Motor neuron (in vitro differentiated cells): Measurements from ENCODE around the gene TRIM8. TPM values are rescaled to one million over a fixed set of nuclear protein-coding genes. Genes with fewer than 3 reads are reported as not detected.
"Not testable (repeated sequence)": the region's sequence is repeated elsewhere in the genome, so short reads cannot be mapped to it uniquely, and the experiment has no call there.

Experiments used
- ATAC-seq, 8 experiments: fragments of 200-7000 bp; cut with Tn5 transposase; replicated peaks in 6 of 8; 2 replicates each; pipeline ENCODE4 v1.8.0; 2021; ENCODE audit warnings: mild to moderate bottlenecking in 8 of 8, moderate library complexity in 8 of 8
- H3K27ac ChIP-seq, 2 donors: fragments of 250-450 bp; sonication (Bioruptor Pico); 2 replicates each; pipeline ENCODE4 v1.9.0; 2021; ENCODE audit warnings: antibody characterized with exemption in 2 of 2, mild to moderate bottlenecking in 2 of 2, moderate library complexity in 1 of 2
- H3K4me1 ChIP-seq, 2 donors: fragments of 250-450 bp; sonication (Bioruptor Pico); replicated peaks in 1 of 2; 2 replicates each; pipeline ENCODE4 v1.6.1; 2021; ENCODE audit warnings: antibody characterized with exemption in 2 of 2, mild to moderate bottlenecking in 2 of 2, moderate library complexity in 1 of 2
- H3K4me3 ChIP-seq, 5 donors: fragments of 250-450 bp; sonication (Bioruptor Pico); 2 replicates each; pipeline ENCODE4 v1.9.0; 2021; ENCODE audit warnings: antibody characterized with exemption in 5 of 5, mild to moderate bottlenecking in 5 of 5, moderate library complexity in 4 of 5
- WGBS, 10 experiments: fragments of 450-650 bp; shearing (Covaris generic); methylation state at CpG; one replicate each; pipeline ENCODE4 v1.0.0; 2022; 5-methylcytosine and 5-hydroxymethylcytosine counted together
- in situ Hi-C, 9 experiments: fragments of 400-800 bp; cut with MboI; loops; one replicate each; pipeline ENCODE4 v1.15.0; 2021; ENCODE audit warnings: low sequenced_read_pairs in 9 of 9, low pct_unique_long_range_greater_than_20kb in 2 of 9; ENCODE audit not compliant: unreplicated experiment in 9 of 9
- total RNA-seq, 8 experiments: library from RNA; unstranded; fragments of 300-600 nt; gene quantifications; 2 replicates each; pipeline versions ENCODE4 v1.2.3 to v1.2.4, GENCODE V29; 2022

The TRIM8 gene
- total RNA-seq, 8 experiments from 2014 or later: 42.5 to 84.5 (median 68.6) TPM

- Histone ChIP-seq H3K27ac (no peak overlapping the region), H3K4me1 (peaks cover 0 to 3% of the 10 kb centered on the region in 2 donors), H3K4me3 (no peak overlapping the region)
- in situ Hi-C loops: no loop called here
- 16 to 90% (median 62%) methylated on average over 1 to 7 of the region's 8 CpGs for WGBS, 10 experiments
- ATAC-seq: peak in 6 of 8 experiments; percentile 27 to 83 (median 53)
Measured at GRCh38 chr10:102691285-102692066, 47.2 kb downstream of the TRIM8 start.

- H3K4me1 ChIP-seq, H3K27ac ChIP-seq, ATAC-seq, H3K4me3 ChIP-seq, in situ Hi-C loops: not testable (repeated sequence)
- WGBS, 10 experiments: 91 to 100% (median 97%) methylated on average over 2 to 10 of the region's 10 CpGs
Measured at GRCh38 chr10:102695401-102695800, 51.1 kb downstream of the TRIM8 start.

GRCh38 chr10:102696736-102697135 lies 52.5 kb downstream of the TRIM8 start:
- Histone ChIP-seq H3K4me1 (no peaks in the 10 kb centered on the region), H3K27ac (no peak overlapping the region), H3K4me3 (no peak overlapping the region)
- ATAC-seq: no peak
- in situ Hi-C loops: no loop called here
- WGBS, 10 experiments: 96 to 100% (median 100%) methylated on average over 1 to 3 of the region's 3 CpGs; no CpG with 5 or more reads in 4 of the 10 experiments

- WGBS, 10 experiments: 14 to 100% (median 86%) methylated on average over 1 to 2 of the region's 2 CpGs; no CpG with 5 or more reads in 1 of the 10 experiments
- ATAC-seq: peak in 2 of 8 experiments; percentile 54 to 55
- in situ Hi-C loops: no loop called here
- no peak overlapping the region for H3K4me3 ChIP-seq
- no peaks in the 10 kb centered on the region for H3K4me1 ChIP-seq
- H3K27ac ChIP-seq: no peak overlapping the region
Measured at GRCh38 chr10:102698894-102699293, 54.6 kb downstream of the TRIM8 start.

GRCh38 chr10:102701272-102701671 lies 57.0 kb downstream of the TRIM8 start:
- no peak overlapping the region for H3K4me3 ChIP-seq
- ATAC-seq: no peak
- 73 to 100% (median 96%) methylated on average over 1 to 3 of the region's 3 CpGs; no CpG with 5 or more reads in 1 of the 10 experiments for WGBS, 10 experiments
- no peaks in the 10 kb centered on the region for H3K4me1 ChIP-seq
- in situ Hi-C loops: no loop called here
- H3K27ac ChIP-seq: no peak overlapping the region

GRCh38 chr10:102701796-102702195 lies 57.5 kb downstream of the TRIM8 start:
- Histone ChIP-seq H3K4me1 (no peaks in the 10 kb centered on the region), H3K27ac (no peak overlapping the region), H3K4me3 (no peak overlapping the region)
- no peak for ATAC-seq
- WGBS, 10 experiments: 100% methylated on average over 1 to 3 of the region's 3 CpGs; no CpG with 5 or more reads in 6 of the 10 experiments
- in situ Hi-C loops: no loop called here

- ATAC-seq: no peak
- Histone ChIP-seq H3K4me3 (no peak overlapping the region), H3K27ac (no peak overlapping the region), H3K4me1 (no peaks in the 10 kb centered on the region)
- in situ Hi-C loops: no loop called here
- 60 to 100% (median 90%) methylated on average over 1 to 2 of the region's 2 CpGs for WGBS, 10 experiments
Measured at GRCh38 chr10:102702742-102703141, 58.5 kb downstream of the TRIM8 start.

GRCh38 chr10:102704915-102705314 lies 60.6 kb downstream of the TRIM8 start:
- ATAC-seq: no peak
- in situ Hi-C loops: no loop called here
- Histone ChIP-seq H3K4me1 (peaks cover 0 to 2% of the 10 kb centered on the region in 2 donors), H3K4me3 (no peak overlapping the region), H3K27ac (no peak overlapping the region)
- 18 to 94% (median 80%) methylated on average over 1 to 6 of the region's 6 CpGs; no CpG with 5 or more reads in 3 of the 10 experiments for WGBS, 10 experiments

- in situ Hi-C loops: no loop called here
- H3K4me3 ChIP-seq: no peak overlapping the region
- 55 to 100% (median 90%) methylated on average over 1 to 2 of the region's 2 CpGs; no CpG with 5 or more reads in 1 of the 10 experiments for WGBS, 10 experiments
Measured at GRCh38 chr10:102705531-102705930, 61.3 kb downstream of the TRIM8 start.

More at GRCh38 chr10:102705531-102705930, 61.3 kb downstream of the TRIM8 start:
- Histone ChIP-seq H3K4me1 (peaks cover 0 to 2% of the 10 kb centered on the region in 2 donors), H3K27ac (no peak overlapping the region)
- ATAC-seq: no peak

Other genes with a start within 250 kb of the TRIM8 start
- 10 to 100 TPM in 5 of 8 experiments, 1 to 10 TPM in 3; 5.2 to 38.8 (median 11.8) TPM for gene NFKB2, start 248.8 kb upstream of the TRIM8 start, total RNA-seq
- 10 to 100 TPM in 5 of 8 experiments, 1 to 10 TPM in 3; 5.9 to 55.8 (median 31.8) TPM for gene PSD, start 225.7 kb upstream of the TRIM8 start, total RNA-seq
- gene FBXL15, start 223.6 kb upstream of the TRIM8 start, total RNA-seq: 10 to 100 TPM in 4 of 8 experiments, 1 to 10 TPM in 4; 7.0 to 17.4 (median 11.6) TPM
- 10 to 100 TPM; 47.3 to 99.0 (median 71.7) TPM for gene CUEDC2, start 211.9 kb upstream of the TRIM8 start, total RNA-seq
- gene C10orf95, start 192.9 kb upstream of the TRIM8 start, total RNA-seq: 1 to 10 TPM in 2 of 8 experiments, under 1 TPM in 5, not detected in 1; 0.38 to 2.3 (median 0.87) TPM
- 100 to 1,000 TPM in 5 of 8 experiments, 10 to 100 TPM in 3; 70.4 to 138 (median 108) TPM for gene ACTR1A, start 141.8 kb upstream of the TRIM8 start, total RNA-seq
- gene SUFU, start 140.5 kb upstream of the TRIM8 start, total RNA-seq: 1 to 10 TPM; 2.9 to 9.7 (median 4.8) TPM
- gene ARL3, start 69.9 kb downstream of the TRIM8 start, total RNA-seq: 10 to 100 TPM in 5 of 8 experiments, 1 to 10 TPM in 3; 4.9 to 29.8 (median 19.4) TPM
- gene SFXN2, start 70.2 kb downstream of the TRIM8 start, total RNA-seq: 10 to 100 TPM in 2 of 8 experiments, 1 to 10 TPM in 6; 1.2 to 21.5 (median 4.9) TPM
- 10 to 100 TPM; 21.1 to 49.7 (median 26.7) TPM for gene WBP1L, start 99.5 kb downstream of the TRIM8 start, total RNA-seq
- under 1 TPM in 5 of 8 experiments, not detected in 3; 0.09 to 0.71 (median 0.36) TPM for gene CYP17A1, start 192.9 kb downstream of the TRIM8 start, total RNA-seq
- gene BORCS7, start 209.8 kb downstream of the TRIM8 start, total RNA-seq: 10 to 100 TPM; 10.3 to 33.8 (median 14.5) TPM
- gene AS3MT, start 225.0 kb downstream of the TRIM8 start, total RNA-seq: 1 to 10 TPM in 6 of 8 experiments, under 1 TPM in 2; 0.41 to 8.8 (median 4.9) TPM